ENCODE data around the gene PXMP2. TPM values are rescaled to one million over a fixed set of nuclear protein-coding genes. Genes with fewer than 3 reads are reported as not detected.

PXMP2 gene
- total and polyA plus RNA-seq, 2 of the 8 experiments (the other 6 are each of a cell fraction or from before 2014, with no cell fraction given): 13.8 to 15.1 TPM

DNA sequence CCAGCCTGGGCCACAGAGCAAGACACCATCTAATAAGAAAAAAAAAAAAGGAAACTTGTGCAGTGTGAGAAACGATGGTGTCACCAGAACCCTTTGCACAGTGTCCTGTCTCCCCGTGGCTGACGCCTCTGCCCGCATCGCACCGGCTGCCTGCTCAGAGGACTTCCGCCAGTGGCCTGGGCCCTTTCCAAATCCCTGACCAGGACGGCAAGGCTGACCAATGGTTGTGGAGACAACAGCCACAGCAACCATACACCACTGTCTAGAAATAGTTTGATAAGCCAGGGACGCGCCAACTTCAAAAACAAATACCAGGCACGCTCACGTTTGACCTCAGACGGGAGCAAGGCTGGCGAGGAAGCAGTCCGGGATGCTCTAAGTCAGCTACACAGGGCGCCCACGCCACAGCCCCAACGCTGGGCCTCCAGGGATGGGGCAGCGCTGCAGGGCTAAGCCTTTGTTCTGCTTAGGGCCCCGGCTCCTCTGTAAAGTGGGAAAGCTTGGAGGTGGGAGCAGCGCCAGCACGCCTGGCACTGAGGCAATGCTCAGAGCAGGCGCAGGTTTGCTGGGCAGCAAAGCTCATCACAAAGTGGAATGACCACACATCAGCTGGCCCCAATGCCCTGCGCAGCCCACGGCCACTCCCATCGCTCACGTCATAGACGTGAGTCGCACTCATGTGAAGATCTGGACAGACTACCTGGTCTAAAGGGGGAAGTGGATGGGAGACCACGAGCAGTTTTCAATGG lies 35.8 kb downstream of the PXMP2 start:
- DNase-seq (ENCODE audit: low read depth in 1 of 2, low spot score in 2 of 2) (no peak), FAIRE-seq (no peak)
- H4K5ac ChIP-seq (ENCODE audit: insufficient read length, low read depth, low read length): no peak overlapping the region
- H3K9ac ChIP-seq (replicated peaks in 1 of 4; ENCODE audit: extremely low read depth in 1 of 4, low read depth in 3 of 4, low read length in 3 of 4): no peak overlapping the region
- peaks cover 32 to 78% (median 54%) of the 10 kb centered on the region in 4 experiments for H3K36me3 ChIP-seq (ENCODE audit: control insufficient read depth in 2 of 4, insufficient read depth in 4 of 4, low read length in 3 of 4)
- no peaks in the 10 kb centered on the region for H3K79me2 ChIP-seq (ENCODE audit: control insufficient read depth in 1 of 2, insufficient read depth in 2 of 2, low read length in 2 of 2)
- 91% methylated on average over 30 of the region's 30 CpGs; no CpG with 5 or more reads in 1 of the 2 experiments for WGBS, 2 experiments (ENCODE audit: extremely low coverage in 1 of 2, insufficient coverage in 1 of 2, insufficient read length in 1 of 2, insufficient replicate concordance in 2 of 2, low coverage in 1 of 2, low lambda C conversion rate in 2 of 2, missing lambda C conversion rate in 1 of 2)
- no peaks in the 10 kb centered on the region for H3K9me3 ChIP-seq (ENCODE audit: insufficient read depth in 2 of 2, low read depth in 1 of 2, low read length in 1 of 2)
- no peak overlapping the region for H2AK5ac ChIP-seq (ENCODE audit: low read depth, low read length)
- no peak overlapping the region for H2BK120ac ChIP-seq (replicated peaks; ENCODE audit: low read depth, low read length)
- H3K27ac ChIP-seq (ENCODE audit: low read depth, low read length): no peak overlapping the region
- H3K79me1 ChIP-seq (ENCODE audit: low read depth, low read length): no peaks in the 10 kb centered on the region
- CTCF ChIA-PET (ENCODE audit: partially characterized antibody): interaction anchor here (0.6 kb wide), 1 partner anchor 78 kb away, joined by 3 read pairs; no protein-coding TSS in a partner anchor
- no peak overlapping the region for H4K8ac ChIP-seq (ENCODE audit: extremely low read depth, insufficient read depth, low read length)
- no peaks in the 10 kb centered on the region for H3K23me2 ChIP-seq (ENCODE audit: low read depth, low read length)
- H2AFZ ChIP-seq (ENCODE audit: low read length): no peak overlapping the region
- H3K14ac ChIP-seq (ENCODE audit: insufficient read length): no peak overlapping the region
- no peak overlapping the region for H3K23ac ChIP-seq (ENCODE audit: insufficient read length)
- H2BK15ac ChIP-seq (ENCODE audit: low read length): no peak overlapping the region
- no peak overlapping the region for H3K4ac ChIP-seq (replicated peaks; ENCODE audit: insufficient read length, low read depth, low read length)
- no peak overlapping the region for H2BK5ac ChIP-seq (ENCODE audit: low read depth, low read length)
- H3K18ac ChIP-seq (ENCODE audit: extremely low read depth, low read length): no peak overlapping the region
- H2BK12ac ChIP-seq (ENCODE audit: low read depth, low read length): no peak overlapping the region
- no peaks in the 10 kb centered on the region for H3K4me1 ChIP-seq (replicated peaks in 1 of 4; ENCODE audit: control insufficient read depth in 3 of 4, insufficient read depth in 4 of 4, low read length in 3 of 4)
- no peaks in the 10 kb centered on the region; a peak in 1 of 7 replicates for H3K27me3 ChIP-seq (replicated peaks in 1 of 4; ENCODE audit: control insufficient read depth in 3 of 4, extremely low read depth in 1 of 4, insufficient read depth in 3 of 4, low read length in 3 of 4)
- H4K91ac ChIP-seq (replicated peaks; ENCODE audit: insufficient read length, low read length): no peak overlapping the region
- H3K56ac ChIP-seq (replicated peaks; ENCODE audit: insufficient read length, low read depth, low read length): no peak overlapping the region
- peaks cover 3 to 22% of the 10 kb centered on the region in 2 experiments for H4K20me1 ChIP-seq (replicated peaks in 1 of 2; ENCODE audit: control insufficient read depth in 1 of 2, insufficient read depth in 2 of 2, low read length in 2 of 2)
- no peak overlapping the region for H3K4me3 ChIP-seq (ENCODE audit: extremely low read depth in 1 of 4, insufficient read depth in 2 of 4, low read depth in 3 of 4, low read length in 4 of 4)
- H2BK20ac ChIP-seq (ENCODE audit: low read length): no peak overlapping the region
- POLR2A ChIA-PET (ENCODE audit: partially characterized antibody): interaction anchor here (0.7 to 5.7 kb wide), 6 partner anchors 10 to 720 kb away, joined by 3 to 21 read pairs (median 3); partner anchors contain the start of gene PGAM5
- H3K4me2 ChIP-seq (ENCODE audit: insufficient read depth in 1 of 2, low read depth in 2 of 2, low read length in 2 of 2): no peak overlapping the region
- TF ChIP-seq SP4 (IDR thresholded peaks at IDR 0.05; ENCODE audit: low read length): no peak
- TF ChIP-seq ATF3 (IDR thresholded peaks at IDR 0.05; ENCODE audit: insufficient read depth, low read depth, low read length): no peak
- TF ChIP-seq SP2 (IDR thresholded peaks at IDR 0.05; ENCODE audit: low read length): no peak
